HG03521 (cell line): ENCODE measurements around the gene TRAF3IP1.
A peak's percentile ranks its signal among the peaks of the same experiment; 100 is the strongest.

Experiments
- ATAC-seq: cut with Tn5 transposase; IDR thresholded peaks from one replicate; pipeline ENCODE4 v1.9.1; 2021; ENCODE audit warnings: mild to moderate bottlenecking, moderate library complexity; ENCODE audit not compliant: unreplicated experiment

The TRAF3IP1 gene

DNA sequence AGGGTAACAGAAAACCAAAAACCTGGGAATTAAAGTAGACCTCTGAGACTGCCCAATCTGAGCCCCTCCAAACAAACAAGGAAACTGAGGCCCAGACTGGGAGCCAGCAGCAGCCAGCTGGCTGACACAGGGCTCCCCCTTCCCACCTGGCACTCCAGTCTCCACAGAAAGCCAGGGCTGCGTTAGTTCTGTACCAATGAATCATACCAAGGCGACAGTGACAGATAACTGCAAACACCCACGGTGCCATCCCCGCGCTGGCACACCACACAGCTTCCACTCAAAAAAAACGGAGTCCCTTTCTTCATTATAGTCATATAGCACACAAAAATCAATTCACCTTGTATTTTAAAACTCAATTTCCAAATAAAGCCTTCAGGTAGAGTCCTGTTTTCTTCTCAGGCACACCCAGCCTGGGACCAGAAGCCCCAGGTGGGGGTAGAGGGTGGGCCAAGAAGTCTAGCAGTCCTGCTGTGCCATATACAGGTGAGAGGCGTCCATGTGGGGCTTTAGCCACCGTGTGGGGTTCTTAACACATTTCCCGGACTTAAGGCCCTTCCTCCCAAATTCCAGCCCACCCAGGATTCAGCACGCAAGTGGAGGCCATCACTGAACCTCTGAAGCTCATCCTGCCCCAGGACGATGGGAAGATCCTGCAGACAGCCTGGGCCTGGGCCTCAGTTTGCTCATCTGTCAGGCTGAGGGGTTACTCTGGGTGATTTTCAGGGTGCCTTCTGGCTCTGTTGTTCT, 33.2 kb upstream of the TRAF3IP1 start:
- no peak for ATAC-seq

DNA sequence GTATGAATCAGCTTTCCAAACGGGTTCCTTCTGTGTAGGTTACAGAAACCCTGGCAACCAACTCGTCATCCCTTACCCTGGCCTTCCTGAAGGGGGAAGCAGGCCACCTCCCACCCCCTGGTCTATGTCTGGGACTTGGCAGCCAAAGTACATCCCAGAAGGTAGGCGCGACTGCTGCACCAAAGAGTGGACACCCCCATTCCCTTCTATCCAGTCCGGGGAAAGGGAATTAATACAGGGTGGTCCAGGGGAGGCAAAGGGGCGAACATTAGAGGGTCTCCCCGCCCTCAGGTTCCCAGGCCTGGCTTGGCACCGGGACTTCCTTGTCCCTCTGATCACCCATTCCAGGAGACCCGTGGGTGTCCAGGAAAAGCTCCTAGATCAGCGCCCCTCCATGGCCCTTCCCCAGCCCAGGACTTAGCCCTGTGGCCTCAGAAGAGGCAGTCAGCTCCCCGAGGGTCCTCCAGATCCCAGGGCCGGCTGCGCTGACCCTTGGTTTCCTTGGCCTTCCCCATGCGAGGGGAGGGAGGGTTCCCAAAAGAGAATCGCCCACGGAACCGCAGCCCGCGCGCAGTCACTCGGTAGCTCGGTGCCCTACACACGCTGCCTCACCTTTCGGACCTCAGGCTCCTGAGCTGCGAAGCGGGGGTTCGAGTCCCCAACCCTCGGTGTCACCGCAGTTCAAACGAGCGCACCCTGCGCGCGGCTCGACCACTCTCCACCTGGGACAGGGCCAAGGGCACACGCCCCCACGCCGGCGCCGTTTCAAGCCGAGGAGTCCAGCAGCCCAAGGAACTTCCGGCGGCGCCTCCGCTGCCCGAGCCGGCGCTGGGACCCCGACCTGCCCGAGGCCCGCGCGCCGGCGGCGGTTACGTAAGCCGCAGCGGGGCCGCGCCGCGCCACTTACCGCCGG, 32.3 kb upstream of the TRAF3IP1 start, which contains the start of gene PER2:
Gene PER2, minus strand, starts transcription at position 874 of the 913 bp plus-strand sequence. CDS start 10,674 bp downstream, outside the sequence.
- ATAC-seq = no peak

DNA sequence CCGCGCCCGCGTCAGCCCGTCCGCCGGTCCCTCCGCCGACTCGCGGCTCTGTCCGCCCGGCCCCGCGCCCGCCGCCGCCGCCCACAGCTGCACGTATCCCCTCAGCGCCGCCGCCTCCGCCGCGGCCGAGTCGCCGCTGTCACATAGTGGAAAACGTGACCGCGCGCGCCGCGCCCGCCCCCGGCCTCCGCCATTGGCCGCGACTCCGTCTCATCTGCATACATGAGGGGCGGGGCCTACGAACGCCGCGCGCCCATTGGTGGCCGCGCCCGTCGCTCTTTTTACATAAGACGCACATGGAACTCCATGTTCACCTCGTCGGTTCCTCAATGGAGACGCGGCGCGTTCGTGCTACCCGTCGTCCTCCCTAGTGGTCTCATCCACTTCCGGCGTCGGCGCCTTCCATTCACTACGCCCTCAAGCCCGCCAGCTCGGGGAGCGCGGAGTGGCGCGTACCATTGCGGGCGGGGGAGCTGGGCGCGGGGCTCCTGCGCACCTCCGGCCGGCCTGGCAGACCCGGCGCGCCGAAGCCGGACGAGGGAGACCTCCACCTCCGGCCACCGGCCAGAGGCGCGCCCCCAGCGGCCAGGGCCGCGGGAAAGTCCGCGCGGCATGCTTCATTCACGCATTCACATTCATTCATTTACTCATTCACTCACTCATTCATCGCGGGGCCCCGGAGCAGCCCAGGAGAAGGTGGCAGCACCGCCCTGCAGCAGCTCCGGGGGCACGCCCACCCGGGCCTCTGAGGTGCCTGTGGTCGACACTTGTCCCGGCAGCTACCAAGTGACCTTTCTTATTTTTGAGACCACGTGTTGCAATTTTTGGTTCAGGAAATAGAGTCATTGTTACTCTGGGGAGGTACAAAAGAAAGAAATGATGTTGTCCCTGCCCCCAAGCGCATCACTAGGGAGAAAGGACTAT, 31.4 kb upstream of the TRAF3IP1 start:
- ATAC-seq = peak; percentile 83

DNA sequence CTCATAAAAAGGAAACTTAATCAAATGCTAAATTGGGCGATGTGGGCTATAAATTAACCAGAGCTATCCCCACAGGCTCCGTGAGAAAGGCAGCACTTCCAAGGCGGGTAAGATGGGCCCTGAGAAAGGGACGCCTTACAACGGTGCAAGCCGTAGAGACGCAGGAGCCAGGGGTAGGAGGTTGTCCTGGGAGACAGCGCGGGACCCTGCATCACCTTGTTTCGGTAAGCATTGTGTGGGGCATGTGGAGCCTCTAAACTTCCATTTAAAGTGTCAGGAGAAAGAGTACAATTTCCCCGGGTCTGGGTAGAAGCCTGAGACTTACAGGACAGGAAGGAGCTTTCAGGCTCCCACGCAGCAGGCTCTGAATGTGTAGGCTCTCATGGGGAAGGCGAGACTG, 30.7 kb upstream of the TRAF3IP1 start:
- no peak for ATAC-seq

DNA sequence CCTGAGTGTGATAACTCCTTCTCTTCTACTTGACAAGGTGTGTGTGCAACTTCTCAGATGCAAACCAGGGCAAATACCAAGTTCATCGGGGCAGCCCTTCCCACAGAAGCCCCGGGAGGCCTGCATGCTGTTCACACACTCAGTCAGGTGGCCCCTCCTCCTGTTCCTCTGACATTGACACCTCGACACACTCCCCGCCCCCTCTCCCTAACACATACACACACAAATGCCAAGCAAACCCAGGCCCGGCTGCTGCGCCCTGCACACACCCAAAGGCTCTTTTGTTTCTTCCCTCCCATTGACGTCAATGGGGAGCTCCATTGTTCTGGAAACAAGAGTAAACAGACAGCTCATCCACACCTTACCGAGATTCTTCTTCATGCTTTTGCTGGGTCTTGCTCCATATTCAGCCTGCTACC, 30.2 kb upstream of the TRAF3IP1 start:
- ATAC-seq = no peak

DNA sequence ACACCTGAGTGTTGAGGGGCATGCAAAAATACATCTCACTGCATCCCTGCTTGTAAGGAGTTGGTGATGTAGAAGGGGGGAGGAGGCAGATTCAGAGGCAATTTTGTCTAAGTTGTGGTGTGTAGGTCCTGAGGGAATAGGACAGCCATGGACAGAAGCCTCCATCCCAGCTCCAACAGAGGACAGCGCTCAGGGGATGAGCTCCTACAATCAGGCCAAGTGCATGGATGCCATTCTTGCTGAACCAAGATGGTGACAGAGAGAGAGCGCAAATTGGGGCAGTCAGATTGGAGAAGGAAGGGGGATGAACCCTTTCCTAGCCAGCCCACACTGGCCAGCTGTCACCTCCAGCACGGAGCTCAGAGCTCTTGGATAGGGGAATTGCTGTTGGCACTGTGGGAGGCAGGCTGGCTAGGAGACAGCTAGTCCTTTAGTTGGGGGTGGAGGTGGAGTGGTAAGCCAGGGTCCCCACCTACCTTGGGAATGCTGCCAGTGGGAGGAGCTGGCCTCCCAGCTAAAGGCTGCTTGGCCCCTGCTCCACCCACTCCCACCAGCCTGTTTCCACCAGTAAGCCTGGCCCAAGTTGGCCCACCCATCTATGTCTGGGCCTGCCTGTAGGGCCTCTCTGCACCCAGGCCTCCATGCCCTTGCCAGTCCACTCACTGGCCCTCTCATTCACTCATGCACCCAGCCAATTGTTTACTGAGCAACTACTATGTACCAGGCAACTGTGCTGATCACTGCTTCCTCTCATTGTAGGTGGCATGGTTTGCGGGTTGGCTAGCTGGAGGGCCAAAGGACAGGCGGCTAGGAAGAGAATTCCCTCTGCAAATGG, 29.4 kb upstream of the TRAF3IP1 start:
- no peak for ATAC-seq

DNA sequence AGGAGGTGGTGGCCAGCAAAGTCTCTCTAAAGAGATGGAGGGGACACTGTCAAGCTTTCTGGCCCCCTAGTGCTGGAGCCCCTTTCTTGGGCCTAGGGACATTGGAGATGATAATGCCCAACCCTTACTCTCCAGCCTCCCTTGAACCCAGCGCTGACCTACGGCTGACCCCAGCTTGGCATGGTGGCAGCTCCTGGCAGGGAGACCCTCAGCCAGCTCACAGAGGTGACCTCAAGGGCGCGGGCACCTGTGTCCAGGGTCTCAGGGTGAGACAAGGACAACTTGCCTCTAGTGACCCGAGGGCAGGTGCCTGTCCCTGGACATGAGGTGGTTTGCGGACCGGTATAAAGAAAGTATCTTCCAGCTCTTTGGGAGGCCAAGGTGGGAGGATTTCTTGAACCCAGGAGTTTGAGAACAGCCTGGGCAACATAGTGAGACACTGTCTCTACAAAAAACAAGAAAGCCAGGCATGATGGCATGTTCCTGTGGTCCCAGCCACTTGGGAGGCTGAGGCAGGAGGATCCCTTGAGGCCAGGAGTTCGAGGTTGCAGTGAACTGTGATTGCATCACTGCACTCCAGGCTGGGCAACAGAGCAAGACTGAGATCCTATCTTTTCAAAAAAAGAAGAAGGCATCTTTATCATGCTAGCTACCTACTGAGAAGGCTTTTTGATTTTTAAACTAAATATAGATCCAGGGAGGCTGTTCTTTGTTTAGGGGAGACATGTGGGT, 28.6 kb upstream of the TRAF3IP1 start:
- no peak for ATAC-seq

DNA sequence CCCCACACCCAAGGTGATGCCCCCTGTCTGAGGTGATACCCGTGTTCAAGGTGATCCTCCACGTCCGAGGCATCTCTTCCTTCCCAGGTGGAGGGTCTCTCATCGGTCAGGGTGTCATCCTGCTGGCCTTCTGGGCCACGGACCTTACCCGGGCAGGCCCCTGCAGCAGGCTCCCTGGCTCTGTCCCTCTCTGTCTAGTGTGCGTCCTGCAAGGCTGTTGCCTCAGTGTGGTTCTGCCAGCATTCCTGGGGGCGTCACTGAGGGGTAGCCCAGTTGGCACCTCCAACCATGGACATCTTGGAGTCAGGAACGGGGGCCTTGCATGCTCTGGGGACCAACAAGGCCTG, 26.3 kb upstream of the TRAF3IP1 start:
- no peak for ATAC-seq

DNA sequence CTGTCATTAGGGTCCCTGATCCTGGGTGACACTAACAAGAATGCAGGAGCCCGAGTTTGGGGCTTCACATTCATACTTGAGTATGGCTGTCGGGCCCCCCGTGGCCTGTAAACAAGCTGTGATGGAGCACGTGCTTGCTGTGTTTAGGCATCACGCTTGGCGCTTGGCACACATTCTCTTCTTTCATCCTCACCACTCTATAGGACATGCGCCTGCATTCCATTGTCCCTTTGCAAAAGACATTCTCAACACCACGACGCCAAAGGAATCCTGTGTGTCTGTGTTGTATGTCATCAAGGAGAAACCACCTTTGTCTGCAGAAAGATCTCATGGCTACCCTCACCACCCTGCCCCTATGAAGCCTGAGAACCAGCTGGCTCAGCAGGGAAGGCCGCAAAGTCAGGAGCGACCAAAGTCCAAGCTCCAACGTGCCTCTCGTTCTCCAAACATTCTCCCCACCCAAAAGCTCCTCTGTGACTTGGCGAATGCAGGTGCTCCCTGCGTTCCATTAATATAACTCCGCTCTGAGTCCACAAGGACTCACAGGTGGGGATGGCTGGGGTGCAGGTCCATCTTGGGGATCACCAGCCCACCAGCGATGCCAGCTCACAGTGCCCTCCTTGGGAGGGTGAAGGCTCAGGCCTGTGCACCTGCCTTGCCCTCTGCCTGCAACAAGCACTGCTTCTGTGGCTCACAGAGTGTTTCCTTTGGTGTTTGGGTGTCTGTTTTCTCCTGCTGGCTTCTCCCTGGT, 25.8 kb upstream of the TRAF3IP1 start:
- ATAC-seq = no peak

DNA sequence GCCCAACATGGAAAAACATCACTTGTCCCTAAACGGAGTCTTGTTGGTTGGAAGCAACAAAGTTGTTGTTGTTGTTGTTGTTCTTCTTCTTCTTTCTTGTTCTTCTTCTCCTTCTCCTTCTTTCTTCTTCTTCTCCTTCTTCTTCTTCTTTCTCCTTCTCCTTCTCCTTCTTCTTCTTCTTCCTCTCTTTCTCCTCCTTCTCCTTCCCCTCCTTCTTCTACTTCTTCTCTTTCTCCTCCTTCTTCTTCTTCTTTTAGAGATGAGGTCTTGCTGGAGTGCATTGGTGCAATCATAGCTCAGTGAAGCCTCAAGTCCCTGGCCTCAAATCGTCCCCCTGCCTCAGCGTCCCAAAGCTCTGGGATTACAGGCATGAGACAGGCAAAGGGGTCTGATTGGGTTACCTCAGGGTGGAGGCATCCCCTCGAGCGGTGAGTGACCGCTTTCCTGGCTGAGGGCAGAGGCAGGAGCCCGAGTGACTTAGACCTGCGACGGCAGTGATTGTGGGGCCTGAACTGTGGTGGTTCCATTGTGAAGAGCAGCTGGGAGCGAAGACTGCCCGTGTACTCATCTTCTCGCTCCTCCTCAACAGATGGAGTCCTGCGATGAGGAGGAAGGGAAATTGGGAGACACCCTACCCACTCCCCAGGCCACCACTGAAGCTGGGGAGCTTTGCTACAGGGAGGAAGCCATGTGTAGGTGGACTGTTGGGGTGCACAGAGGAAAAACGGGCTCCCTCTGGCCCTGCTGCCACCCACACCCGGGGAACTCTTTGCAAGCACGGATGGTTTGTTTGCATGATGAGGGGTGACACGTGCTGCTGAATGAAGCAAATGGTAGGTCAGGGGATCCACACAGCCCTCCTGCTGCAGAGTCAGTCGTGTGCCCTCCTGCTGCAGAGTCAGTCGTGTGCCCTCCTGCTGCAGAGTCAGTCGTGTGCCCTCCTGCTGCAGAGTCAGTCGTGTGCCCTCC, 24.9 kb upstream of the TRAF3IP1 start:
- no peak for ATAC-seq

DNA sequence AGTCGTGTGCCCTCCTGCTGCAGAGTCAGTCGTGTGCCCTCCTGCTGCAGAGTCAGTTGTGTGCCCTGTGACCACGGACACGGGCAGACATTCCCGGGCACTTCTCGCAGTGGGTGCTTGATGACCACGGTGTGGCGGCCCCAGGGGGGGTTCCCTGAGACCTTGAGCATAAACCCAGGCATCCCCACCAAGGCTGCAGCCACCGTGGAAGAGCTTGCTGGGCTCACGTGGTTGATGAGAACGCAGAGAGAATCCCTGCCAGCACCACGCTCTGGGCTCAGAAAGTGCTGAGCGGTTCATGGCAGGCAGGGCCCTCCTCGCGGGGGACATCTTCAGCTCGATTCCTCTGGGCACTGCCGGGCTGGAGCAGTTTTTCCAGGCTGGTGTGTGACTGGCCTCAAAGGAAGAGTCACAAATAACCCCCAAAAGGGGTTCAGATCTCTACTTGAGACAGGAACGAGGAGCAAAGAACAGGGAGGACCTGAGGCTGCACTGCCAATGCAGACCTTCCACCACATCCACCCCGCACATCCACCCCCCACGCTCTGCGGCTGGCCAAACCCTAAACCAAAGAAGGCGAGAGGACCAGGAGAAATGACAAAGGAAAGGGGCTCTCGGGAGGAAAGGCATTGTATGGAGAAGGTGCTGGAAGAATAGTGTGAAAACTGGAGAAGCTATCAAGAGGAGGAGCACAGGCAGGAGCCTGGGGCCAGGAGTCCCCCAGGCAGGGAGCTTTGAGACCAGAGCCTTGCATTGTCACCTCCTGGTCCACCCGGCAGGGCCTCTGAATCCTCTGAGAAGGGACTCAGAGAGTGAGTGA, 23.5 kb upstream of the TRAF3IP1 start:
- no peak for ATAC-seq

DNA sequence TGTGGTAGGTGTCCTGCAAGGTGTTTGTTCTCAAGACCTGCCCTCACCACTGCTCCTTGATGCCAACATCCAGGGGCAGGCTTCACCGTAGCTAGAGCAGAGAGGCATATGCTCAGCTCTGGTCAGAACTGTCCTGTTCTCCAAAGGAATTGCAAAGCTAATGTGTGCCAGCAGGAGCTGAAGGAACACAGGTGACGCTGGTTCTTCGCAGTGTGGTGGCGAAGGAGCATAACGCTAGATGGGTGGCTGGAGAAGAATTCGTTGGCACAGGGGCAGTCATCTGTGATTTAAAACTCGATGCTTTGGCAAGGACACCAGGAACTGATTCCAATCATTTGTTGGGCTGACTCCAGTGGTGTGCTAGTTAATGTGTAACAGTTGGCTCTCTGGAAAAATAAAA, 20.5 kb upstream of the TRAF3IP1 start:
- no peak for ATAC-seq

DNA sequence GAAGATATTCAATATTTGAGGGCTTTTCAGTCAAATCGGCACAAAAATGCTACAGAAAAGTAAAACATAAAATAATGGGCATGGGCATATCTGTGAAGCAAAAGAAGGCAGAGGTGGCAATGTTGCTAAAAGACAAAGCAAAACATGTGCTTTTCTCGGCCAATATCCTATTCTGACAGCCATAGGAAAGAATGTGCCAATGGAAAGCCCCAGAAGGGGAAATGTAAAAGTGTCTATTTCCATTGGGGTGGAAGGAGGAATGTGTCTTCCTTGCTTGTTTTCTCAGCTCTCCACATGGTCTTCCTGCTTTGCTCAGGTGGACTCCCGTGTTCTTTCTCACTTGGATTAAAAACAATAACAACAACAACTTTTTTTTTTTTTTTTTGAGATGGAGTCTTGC, 18.2 kb upstream of the TRAF3IP1 start:
- ATAC-seq = no peak

DNA sequence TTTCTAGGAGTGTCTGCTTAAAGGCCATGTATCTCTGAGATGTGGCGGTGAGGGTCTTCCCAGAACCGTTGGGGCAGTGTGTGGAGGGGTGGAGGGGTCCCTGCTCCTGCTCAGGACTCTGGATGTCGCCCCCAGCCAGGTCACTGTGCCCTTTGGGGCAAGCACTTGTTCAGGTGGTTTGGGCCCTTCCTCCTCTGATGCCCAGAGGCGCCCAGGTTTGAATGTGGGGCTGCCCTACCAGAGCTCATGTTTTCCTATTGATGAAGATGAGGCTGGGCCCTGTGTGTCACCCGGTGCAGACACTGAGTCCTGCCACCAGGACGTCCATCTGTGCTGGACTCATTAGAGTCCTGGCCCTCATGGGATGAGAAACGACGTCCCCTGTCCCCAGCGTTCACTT, 17.6 kb upstream of the TRAF3IP1 start:
- no peak for ATAC-seq

DNA sequence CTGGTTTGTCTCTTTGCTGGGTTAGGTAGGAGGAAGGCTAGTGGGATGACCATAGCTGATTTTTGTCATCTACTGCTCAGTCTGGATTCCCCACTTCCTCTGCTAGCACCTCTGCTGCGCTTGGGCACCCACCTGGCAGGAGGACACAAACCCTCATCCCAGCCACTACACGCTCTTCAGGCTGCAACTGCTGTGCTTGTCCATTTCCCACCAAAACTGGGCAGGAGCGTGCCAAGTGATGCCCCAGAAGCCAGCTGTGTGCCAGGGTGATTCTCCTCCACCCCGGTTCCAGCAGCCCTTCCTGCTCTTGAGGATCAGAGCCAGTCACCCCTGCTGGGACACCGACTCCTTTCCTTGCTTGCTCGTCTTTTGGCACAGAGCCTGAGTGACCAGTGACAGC, 16.2 kb upstream of the TRAF3IP1 start:
- ATAC-seq = no peak

DNA sequence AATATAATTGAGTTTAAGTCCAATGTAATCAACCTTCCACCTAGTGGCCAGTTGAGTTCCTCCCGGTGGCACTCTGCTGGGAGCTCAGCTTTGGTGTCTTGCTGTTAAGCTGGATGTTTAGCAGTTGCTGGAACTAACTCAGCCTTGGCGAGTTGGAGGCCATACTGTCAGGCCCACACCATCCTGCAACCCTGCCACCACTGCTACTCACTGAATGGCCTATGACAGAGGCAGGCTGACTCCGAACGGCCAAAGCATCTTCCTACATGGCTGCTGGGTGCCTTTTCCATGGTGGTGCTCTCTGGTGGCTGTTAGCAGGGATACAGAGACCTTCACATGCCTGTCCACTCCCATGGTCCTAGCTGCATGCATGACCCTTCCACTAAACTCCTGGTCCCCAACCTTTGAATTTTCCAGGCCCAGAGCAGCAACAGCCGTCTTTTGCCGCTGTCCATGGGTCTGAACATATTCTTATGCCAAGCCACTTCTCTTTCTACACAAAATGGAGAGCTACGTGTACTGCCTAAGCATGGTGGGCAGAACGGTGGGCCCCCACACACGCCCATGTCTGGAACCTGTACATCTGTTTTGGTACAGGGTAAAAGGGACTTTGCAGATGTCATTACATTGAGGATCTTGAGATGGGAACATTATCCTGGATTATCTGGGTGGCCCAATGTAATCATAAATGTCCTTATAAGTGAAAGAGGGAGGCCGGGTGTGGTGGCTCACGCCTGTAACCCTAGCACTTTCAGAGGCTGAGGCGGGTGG, 15.0 kb upstream of the TRAF3IP1 start:
- no peak for ATAC-seq
